ENCODE measurements around the gene ARSB.

ARSB gene

GRCh38 chr5:78819166-78819565 is 165.9 kb downstream of the ARSB start:
- Histone ChIP-seq H3K4me3 (ENCODE audit: severe bottlenecking) (no peak overlapping the region), H3K9me3 (ENCODE audit: severe bottlenecking) (no peaks in the 10 kb centered on the region), H3K27me3 (ENCODE audit: insufficient read depth, poor library complexity, severe bottlenecking) (no peaks in the 10 kb centered on the region), H3K4me1 (ENCODE audit: insufficient read depth, poor library complexity, severe bottlenecking) (no peaks in the 10 kb centered on the region), H3K36me3 (ENCODE audit: low read depth) (no peaks in the 10 kb centered on the region), H3K27ac (ENCODE audit: poor library complexity, severe bottlenecking) (no peak overlapping the region)
- TF ChIP-seq, protein P1, sequence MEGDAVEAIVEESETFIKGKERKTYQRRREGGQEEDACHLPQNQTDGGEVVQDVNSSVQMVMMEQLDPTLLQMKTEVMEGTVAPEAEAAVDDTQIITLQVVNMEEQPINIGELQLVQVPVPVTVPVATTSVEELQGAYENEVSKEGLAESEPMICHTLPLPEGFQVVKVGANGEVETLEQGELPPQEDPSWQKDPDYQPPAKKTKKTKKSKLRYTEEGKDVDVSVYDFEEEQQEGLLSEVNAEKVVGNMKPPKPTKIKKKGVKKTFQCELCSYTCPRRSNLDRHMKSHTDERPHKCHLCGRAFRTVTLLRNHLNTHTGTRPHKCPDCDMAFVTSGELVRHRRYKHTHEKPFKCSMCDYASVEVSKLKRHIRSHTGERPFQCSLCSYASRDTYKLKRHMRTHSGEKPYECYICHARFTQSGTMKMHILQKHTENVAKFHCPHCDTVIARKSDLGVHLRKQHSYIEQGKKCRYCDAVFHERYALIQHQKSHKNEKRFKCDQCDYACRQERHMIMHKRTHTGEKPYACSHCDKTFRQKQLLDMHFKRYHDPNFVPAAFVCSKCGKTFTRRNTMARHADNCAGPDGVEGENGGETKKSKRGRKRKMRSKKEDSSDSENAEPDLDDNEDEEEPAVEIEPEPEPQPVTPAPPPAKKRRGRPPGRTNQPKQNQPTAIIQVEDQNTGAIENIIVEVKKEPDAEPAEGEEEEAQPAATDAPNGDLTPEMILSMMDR (IDR thresholded peaks at IDR 0.05; ENCODE audit: poor library complexity, severe bottlenecking): no peak
- no peak for ATAC-seq (ENCODE audit: low read depth)
- no peak for DNase-seq (ENCODE audit: low spot score)

DNA sequence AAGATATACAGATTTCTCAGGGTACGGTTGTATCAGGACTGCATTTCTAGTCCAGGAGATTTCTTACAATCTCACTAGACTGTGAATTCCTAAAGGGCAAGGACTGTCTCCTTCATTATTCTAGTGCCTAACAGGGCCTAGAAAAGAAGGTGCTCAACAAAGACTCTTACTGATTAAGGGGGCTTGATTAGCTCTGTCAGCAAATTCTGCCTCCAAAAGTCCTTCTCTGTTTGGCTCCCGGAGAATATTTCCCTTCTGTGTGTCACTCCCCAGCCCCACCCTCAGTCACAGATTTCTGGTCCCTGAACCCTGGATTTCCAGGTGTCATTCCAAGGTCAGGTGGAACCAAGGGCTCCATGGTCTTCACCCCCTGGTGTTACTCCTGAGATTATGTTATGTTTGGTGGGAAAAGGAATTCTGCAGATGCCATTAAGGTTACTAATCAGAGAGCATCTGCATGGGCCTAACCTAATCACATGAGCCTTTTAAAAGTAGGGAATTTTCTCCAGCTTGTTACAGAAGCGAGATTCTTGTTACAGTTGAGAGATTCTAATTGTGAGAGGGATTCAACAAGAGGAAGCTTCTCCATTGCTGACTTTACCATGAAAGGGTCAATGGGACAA is 168.9 kb downstream of the ARSB start:
- Histone ChIP-seq H3K4me3 (ENCODE audit: severe bottlenecking) (no peak overlapping the region), H3K4me1 (ENCODE audit: insufficient read depth, poor library complexity, severe bottlenecking) (no peaks in the 10 kb centered on the region), H3K27ac (ENCODE audit: poor library complexity, severe bottlenecking) (no peak overlapping the region), H3K27me3 (ENCODE audit: insufficient read depth, poor library complexity, severe bottlenecking) (no peaks in the 10 kb centered on the region), H3K36me3 (ENCODE audit: low read depth) (no peaks in the 10 kb centered on the region), H3K9me3 (ENCODE audit: severe bottlenecking) (no peaks in the 10 kb centered on the region)
- TF ChIP-seq, protein P1 (IDR thresholded peaks at IDR 0.05; ENCODE audit: poor library complexity, severe bottlenecking): no peak
- DNase-seq (ENCODE audit: low spot score) (no peak), ATAC-seq (ENCODE audit: low read depth) (no peak)

DNA sequence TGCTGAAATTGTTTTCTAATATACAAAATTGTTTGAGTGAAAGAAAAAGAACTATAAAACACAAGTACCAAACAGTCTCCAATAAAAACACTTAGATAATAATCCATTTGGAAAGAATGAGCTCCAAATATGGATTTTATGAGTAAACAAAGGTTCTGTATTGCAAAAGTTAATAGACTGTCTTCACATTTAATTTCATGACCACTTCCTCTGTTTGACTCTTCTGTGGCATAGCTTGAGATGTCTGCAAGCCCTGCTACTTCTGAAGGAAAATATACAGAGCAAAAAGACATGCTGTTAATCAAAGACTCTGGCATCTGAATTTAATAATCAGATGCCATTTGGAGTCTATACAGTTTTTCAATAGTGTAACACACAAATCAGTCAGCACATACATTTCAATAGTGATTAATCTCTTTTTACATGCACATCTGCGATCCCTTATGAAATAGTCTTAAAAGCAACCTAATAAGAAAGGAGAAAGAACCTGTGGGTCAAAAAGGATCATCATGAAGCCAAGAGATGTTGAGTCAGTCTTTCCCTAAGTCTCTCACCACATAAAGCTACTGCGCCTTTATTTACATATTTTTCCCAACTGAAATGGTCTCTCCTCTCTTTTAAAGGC is 171.1 kb downstream of the ARSB start:
- TF ChIP-seq, protein P1 (IDR thresholded peaks at IDR 0.05; ENCODE audit: poor library complexity, severe bottlenecking): no peak
- no peak for ATAC-seq (ENCODE audit: low read depth)
- H3K36me3 ChIP-seq (ENCODE audit: low read depth): no peaks in the 10 kb centered on the region
- no peak overlapping the region for H3K27ac ChIP-seq (ENCODE audit: poor library complexity, severe bottlenecking)
- no peaks in the 10 kb centered on the region for H3K27me3 ChIP-seq (ENCODE audit: insufficient read depth, poor library complexity, severe bottlenecking)
- H3K4me3 ChIP-seq (ENCODE audit: severe bottlenecking): no peak overlapping the region
- no peak for DNase-seq (ENCODE audit: low spot score)
- H3K4me1 ChIP-seq (ENCODE audit: insufficient read depth, poor library complexity, severe bottlenecking): no peaks in the 10 kb centered on the region
- H3K9me3 ChIP-seq (ENCODE audit: severe bottlenecking): no peaks in the 10 kb centered on the region

GRCh38 chr5:78813286-78813685 is 171.8 kb downstream of the ARSB start:
- TF ChIP-seq, protein P1 (IDR thresholded peaks at IDR 0.05; ENCODE audit: poor library complexity, severe bottlenecking): no peak
- DNase-seq (ENCODE audit: low spot score): no peak
- H3K27me3 ChIP-seq (ENCODE audit: insufficient read depth, poor library complexity, severe bottlenecking): no peaks in the 10 kb centered on the region
- ATAC-seq (ENCODE audit: low read depth): peak; percentile 51; the same call in 1 of the 3 replicates
- no peaks in the 10 kb centered on the region for H3K36me3 ChIP-seq (ENCODE audit: low read depth)
- no peak overlapping the region for H3K27ac ChIP-seq (ENCODE audit: poor library complexity, severe bottlenecking)
- H3K4me3 ChIP-seq (ENCODE audit: severe bottlenecking): no peak overlapping the region
- H3K9me3 ChIP-seq (ENCODE audit: severe bottlenecking): no peaks in the 10 kb centered on the region
- no peaks in the 10 kb centered on the region for H3K4me1 ChIP-seq (ENCODE audit: insufficient read depth, poor library complexity, severe bottlenecking)

- ATAC-seq (ENCODE audit: low read depth) (no peak), DNase-seq (ENCODE audit: low spot score) (no peak)
- no peak overlapping the region for H3K27ac ChIP-seq (ENCODE audit: poor library complexity, severe bottlenecking)
- peaks cover under 1% of the 10 kb centered on the region for H3K4me1 ChIP-seq (ENCODE audit: insufficient read depth, poor library complexity, severe bottlenecking)
- TF ChIP-seq, protein P1 (IDR thresholded peaks at IDR 0.05; ENCODE audit: poor library complexity, severe bottlenecking): no peak
- no peaks in the 10 kb centered on the region for H3K36me3 ChIP-seq (ENCODE audit: low read depth)
- no peaks in the 10 kb centered on the region for H3K27me3 ChIP-seq (ENCODE audit: insufficient read depth, poor library complexity, severe bottlenecking)
- no peaks in the 10 kb centered on the region for H3K9me3 ChIP-seq (ENCODE audit: severe bottlenecking)
- no peak overlapping the region for H3K4me3 ChIP-seq (ENCODE audit: severe bottlenecking)
Observed at GRCh38 chr5:78811866-78812265, 173.2 kb downstream of the ARSB start.

Measured in RWPE2 (cell line).